ENCODE results near the gene NFE2L2.
"Not testable (repeated sequence)": the region's sequence is repeated elsewhere in the genome, so short reads cannot be mapped to it uniquely, and the experiment has no call there.

Gene NFE2L2

DNA sequence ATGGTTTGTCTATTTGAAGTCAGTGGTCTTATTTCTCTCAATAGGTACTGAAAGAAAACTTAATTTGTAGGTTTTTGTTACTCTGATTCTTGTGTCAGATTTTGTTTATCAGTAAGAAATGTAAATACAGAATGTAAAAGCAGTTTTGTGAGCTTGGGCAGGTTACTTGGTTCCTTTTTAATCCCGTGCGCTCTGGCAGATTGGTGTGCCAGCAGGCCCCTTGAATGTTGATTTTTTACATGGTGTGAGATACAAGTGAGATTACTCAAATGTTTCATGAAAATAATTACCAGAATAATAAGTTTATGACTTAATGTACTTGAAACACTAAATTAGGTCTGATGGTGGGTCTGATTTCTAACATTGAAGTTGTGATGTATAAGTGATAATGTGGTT is 38.6 kb downstream of the NFE2L2 start:
- H3K27me3 ChIP-seq (ENCODE audit: control insufficient read depth in 1 of 2, insufficient read depth in 2 of 2, low read length in 2 of 2), result no peaks in the 10 kb centered on the region
- H3K27ac ChIP-seq (ENCODE audit: low read depth, low read length), result no peak overlapping the region
- no peak overlapping the region for H3K9ac ChIP-seq (ENCODE audit: low read length)
- H3K4me1 ChIP-seq (ENCODE audit: insufficient read depth, low read length), result no peaks in the 10 kb centered on the region
- H3K9me3 ChIP-seq (ENCODE audit: low read length), result no peaks in the 10 kb centered on the region
- H3K4me3 ChIP-seq (ENCODE audit: low read depth in 1 of 2, low read length in 2 of 2), result no peak overlapping the region
- peaks cover 48% of the 10 kb centered on the region for H3K36me3 ChIP-seq (ENCODE audit: insufficient read depth, low read length)

DNA sequence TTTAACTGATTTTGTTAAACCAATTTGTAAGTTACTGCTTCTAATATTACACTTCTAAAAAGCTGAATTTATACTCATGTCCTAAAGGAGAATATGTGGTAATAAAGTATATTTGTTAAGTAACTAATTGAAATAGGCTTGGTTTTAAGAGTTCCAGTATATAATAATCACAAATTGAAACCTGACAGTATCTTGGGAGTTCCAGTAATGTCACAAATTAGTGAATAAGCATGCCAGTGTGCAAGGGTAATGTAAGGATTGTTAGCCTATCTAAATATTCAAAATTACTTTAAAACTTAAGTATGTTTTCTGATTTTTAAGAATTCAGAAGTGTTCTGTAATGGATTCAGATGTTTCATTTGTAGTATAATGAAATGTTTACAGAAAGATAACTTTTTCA is 41.1 kb downstream of the NFE2L2 start:
- H3K36me3 ChIP-seq (ENCODE audit: insufficient read depth, low read length), result peaks cover 42% of the 10 kb centered on the region
- not testable (repeated sequence) for H3K9me3 ChIP-seq (ENCODE audit: low read length); H3K4me1 ChIP-seq (ENCODE audit: insufficient read depth, low read length); H3K27ac ChIP-seq (ENCODE audit: low read depth, low read length); H3K9ac ChIP-seq (ENCODE audit: low read length); H3K4me3 ChIP-seq (ENCODE audit: low read depth in 1 of 2, low read length in 2 of 2); H3K27me3 ChIP-seq (ENCODE audit: control insufficient read depth in 1 of 2, insufficient read depth in 2 of 2, low read length in 2 of 2)

DNA sequence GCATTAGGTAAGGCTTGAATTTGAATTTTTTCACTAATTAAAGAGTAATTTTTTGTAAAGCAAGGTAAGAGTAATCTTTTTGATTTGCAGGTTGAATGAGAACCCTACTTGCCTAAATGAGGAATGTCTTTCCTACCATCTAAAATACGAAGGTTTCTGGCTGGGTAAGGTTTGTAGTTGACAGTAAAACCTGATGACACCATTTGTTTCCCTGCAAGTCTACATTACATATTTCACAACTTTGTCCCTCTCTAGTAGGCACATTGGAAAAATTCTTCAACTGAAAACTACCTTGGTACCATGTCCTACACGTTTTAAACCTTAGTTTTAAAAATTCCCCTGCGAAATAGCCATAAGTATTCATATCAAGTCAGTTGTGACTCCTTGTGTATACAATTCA is 42.6 kb downstream of the NFE2L2 start:
- H3K27ac ChIP-seq (ENCODE audit: low read depth, low read length), result no peak overlapping the region
- H3K36me3 ChIP-seq (ENCODE audit: insufficient read depth, low read length), result peaks cover 54% of the 10 kb centered on the region
- peaks cover 10% of the 10 kb centered on the region for H3K4me1 ChIP-seq (ENCODE audit: insufficient read depth, low read length)
- H3K4me3 ChIP-seq (ENCODE audit: low read depth in 1 of 2, low read length in 2 of 2), result no peak overlapping the region
- no peaks in the 10 kb centered on the region for H3K9me3 ChIP-seq (ENCODE audit: low read length)
- H3K9ac ChIP-seq (ENCODE audit: low read length), result no peak overlapping the region
- H3K27me3 ChIP-seq (ENCODE audit: control insufficient read depth in 1 of 2, insufficient read depth in 2 of 2, low read length in 2 of 2), result no peaks in the 10 kb centered on the region

DNA sequence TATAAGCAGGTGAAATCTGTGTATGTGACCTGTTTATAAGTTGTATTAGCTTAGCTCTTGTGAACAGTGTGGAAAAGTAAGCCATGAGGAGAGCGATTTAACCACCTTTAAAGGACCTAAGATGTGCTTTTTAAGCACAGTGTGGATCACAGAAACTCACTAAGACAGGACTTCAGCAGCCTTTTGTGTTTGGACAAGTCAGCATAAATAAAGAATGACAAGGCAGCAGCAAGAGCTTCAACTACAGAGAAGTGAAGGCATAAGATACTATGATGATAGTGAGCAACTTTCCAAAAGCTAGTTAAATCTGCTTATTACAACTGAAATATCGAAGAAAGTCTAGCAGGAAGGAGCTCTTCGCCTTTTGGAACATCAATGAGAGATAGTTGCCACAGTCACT is 43.0 kb downstream of the NFE2L2 start:
- H3K9ac ChIP-seq (ENCODE audit: low read length), result no peak overlapping the region
- peaks cover 12% of the 10 kb centered on the region for H3K4me1 ChIP-seq (ENCODE audit: insufficient read depth, low read length)
- peaks cover 58% of the 10 kb centered on the region for H3K36me3 ChIP-seq (ENCODE audit: insufficient read depth, low read length)
- no peaks in the 10 kb centered on the region for H3K27me3 ChIP-seq (ENCODE audit: control insufficient read depth in 1 of 2, insufficient read depth in 2 of 2, low read length in 2 of 2)
- H3K27ac ChIP-seq (ENCODE audit: low read depth, low read length), result no peak overlapping the region
- H3K4me3 ChIP-seq (ENCODE audit: low read depth in 1 of 2, low read length in 2 of 2), result no peak overlapping the region
- no peaks in the 10 kb centered on the region for H3K9me3 ChIP-seq (ENCODE audit: low read length)

DNA sequence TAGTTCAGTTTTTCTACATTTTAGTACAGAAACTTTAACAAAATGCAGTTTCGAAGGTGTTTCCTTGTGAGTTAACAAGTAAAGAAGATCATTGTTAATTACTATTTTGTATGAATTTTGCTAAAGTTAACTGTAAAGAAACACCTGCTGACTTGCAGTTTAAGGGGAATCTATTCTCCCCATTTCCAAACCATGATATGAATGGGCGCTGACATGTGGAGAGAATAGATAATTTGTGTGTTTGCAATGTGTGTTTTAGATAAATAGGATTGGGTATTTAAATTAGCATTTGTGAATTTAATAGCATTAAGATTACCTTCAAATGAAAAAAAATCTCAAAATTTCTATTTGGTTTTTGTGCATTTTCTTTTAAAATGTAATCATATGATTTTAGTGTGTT is 44.7 kb downstream of the NFE2L2 start:
- H3K4me3 ChIP-seq (ENCODE audit: low read depth in 1 of 2, low read length in 2 of 2); H3K9ac ChIP-seq (ENCODE audit: low read length); H3K27me3 ChIP-seq (ENCODE audit: control insufficient read depth in 1 of 2, insufficient read depth in 2 of 2, low read length in 2 of 2); H3K27ac ChIP-seq (ENCODE audit: low read depth, low read length); H3K9me3 ChIP-seq (ENCODE audit: low read length): not testable (repeated sequence)
- H3K4me1 ChIP-seq (ENCODE audit: insufficient read depth, low read length), result peaks cover 23% of the 10 kb centered on the region
- peaks cover 67% of the 10 kb centered on the region for H3K36me3 ChIP-seq (ENCODE audit: insufficient read depth, low read length)

- Histone ChIP-seq H3K9me3 (ENCODE audit: low read length) (no peaks in the 10 kb centered on the region), H3K4me3 (ENCODE audit: low read depth in 1 of 2, low read length in 2 of 2) (no peak overlapping the region), H3K27me3 (ENCODE audit: control insufficient read depth in 1 of 2, insufficient read depth in 2 of 2, low read length in 2 of 2) (no peaks in the 10 kb centered on the region), H3K27ac (ENCODE audit: low read depth, low read length) (no peak overlapping the region), H3K4me1 (ENCODE audit: insufficient read depth, low read length) (peaks cover 32% of the 10 kb centered on the region), H3K9ac (ENCODE audit: low read length) (no peak overlapping the region), H3K36me3 (ENCODE audit: insufficient read depth, low read length) (peaks cover 66% of the 10 kb centered on the region)
Observed at GRCh38 chr2:177217247-177217843, 47.2 kb downstream of the NFE2L2 start.

- H3K36me3 ChIP-seq (ENCODE audit: insufficient read depth, low read length), result peaks cover 34% of the 10 kb centered on the region
- H3K27me3 ChIP-seq (ENCODE audit: control insufficient read depth in 1 of 2, insufficient read depth in 2 of 2, low read length in 2 of 2), result no peaks in the 10 kb centered on the region
- H3K4me1 ChIP-seq (ENCODE audit: insufficient read depth, low read length), result peaks cover 35% of the 10 kb centered on the region
- peak overlapping the region; percentile 89 for H3K9ac ChIP-seq (ENCODE audit: low read length)
- no peaks in the 10 kb centered on the region for H3K9me3 ChIP-seq (ENCODE audit: low read length)
- peak overlapping the region; percentile 82 to 98 for H3K4me3 ChIP-seq (ENCODE audit: low read depth in 1 of 2, low read length in 2 of 2)
- H3K27ac ChIP-seq (ENCODE audit: low read depth, low read length), result peak overlapping the region; percentile 84
Observed at GRCh38 chr2:177212891-177213856, 51.4 kb downstream of the NFE2L2 start.

DNA sequence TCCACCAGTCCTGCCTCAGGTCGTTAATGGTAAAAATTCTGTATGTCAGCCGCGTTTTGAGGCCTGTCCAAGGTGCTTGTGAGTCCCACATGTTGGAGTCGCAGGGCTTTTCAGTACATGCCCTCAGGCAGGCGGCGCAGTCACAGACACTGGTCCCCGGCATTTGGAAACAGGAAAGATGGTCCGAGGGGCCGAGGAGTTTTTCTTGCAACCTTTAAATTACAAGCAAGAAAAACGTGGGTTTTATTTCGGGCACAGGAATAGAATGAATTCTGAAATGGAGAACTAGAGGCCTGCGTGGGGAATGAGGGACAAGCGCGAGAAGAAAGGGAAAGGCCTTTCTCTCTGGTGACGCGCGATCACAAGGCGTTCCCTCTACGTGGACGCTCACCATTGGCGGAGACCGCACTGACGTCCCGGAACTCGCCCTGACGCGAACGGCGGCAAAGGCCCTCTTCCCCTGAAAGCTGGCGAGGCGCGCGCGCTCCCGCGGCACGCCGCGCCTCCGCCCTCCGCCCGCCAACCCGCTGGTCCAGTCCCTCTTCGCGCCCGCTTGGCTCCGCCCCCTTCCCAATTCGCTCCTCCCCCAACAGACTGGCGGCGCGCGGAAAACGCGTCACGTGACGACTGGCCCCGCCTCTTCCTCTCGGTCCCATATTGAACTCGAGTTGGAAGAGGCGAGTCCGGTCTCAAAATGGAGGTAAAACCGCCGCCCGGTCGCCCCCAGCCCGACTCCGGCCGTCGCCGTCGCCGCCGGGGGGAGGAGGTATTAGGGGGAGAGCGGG is 52.2 kb downstream of the NFE2L2 start, which contains the start of gene HNRNPA3:
HNRNPA3 (plus strand) TSS at position 689 of the 785 bp plus-strand sequence; CDS start at position 695, 6 bp downstream.
- peaks cover 35% of the 10 kb centered on the region for H3K4me1 ChIP-seq (ENCODE audit: insufficient read depth, low read length)
- peak within 1 kb of the TSS; percentile 97 for H3K9ac ChIP-seq (ENCODE audit: low read length)
- H3K27ac ChIP-seq (ENCODE audit: low read depth, low read length), result peak within 1 kb of the TSS; percentile 95
- no peaks in the 10 kb centered on the region for H3K9me3 ChIP-seq (ENCODE audit: low read length)
- H3K36me3 ChIP-seq (ENCODE audit: insufficient read depth, low read length), result peaks cover 26% of the 10 kb centered on the region
- H3K4me3 ChIP-seq (ENCODE audit: low read depth in 1 of 2, low read length in 2 of 2), result peak within 1 kb of the TSS; percentile 82 to 98
- H3K27me3 ChIP-seq (ENCODE audit: control insufficient read depth in 1 of 2, insufficient read depth in 2 of 2, low read length in 2 of 2), result no peaks in the 10 kb centered on the region

- peaks cover 34% of the 10 kb centered on the region for H3K4me1 ChIP-seq (ENCODE audit: insufficient read depth, low read length)
- peak overlapping the region; percentile 95 for H3K27ac ChIP-seq (ENCODE audit: low read depth, low read length)
- peak overlapping the region; percentile 44 to 77 for H3K4me3 ChIP-seq (ENCODE audit: low read depth in 1 of 2, low read length in 2 of 2)
- H3K36me3 ChIP-seq (ENCODE audit: insufficient read depth, low read length), result peaks cover 19% of the 10 kb centered on the region
- no peaks in the 10 kb centered on the region for H3K9me3 ChIP-seq (ENCODE audit: low read length)
- H3K27me3 ChIP-seq (ENCODE audit: control insufficient read depth in 1 of 2, insufficient read depth in 2 of 2, low read length in 2 of 2), result no peaks in the 10 kb centered on the region
- H3K9ac ChIP-seq (ENCODE audit: low read length), result peak overlapping the region; percentile 97
Observed at GRCh38 chr2:177211576-177212105, 52.9 kb downstream of the NFE2L2 start.

GRCh38 chr2:177211169-177211568 is 53.4 kb downstream of the NFE2L2 start:
- Histone ChIP-seq H3K36me3 (ENCODE audit: insufficient read depth, low read length) (peaks cover 14% of the 10 kb centered on the region), H3K9me3 (ENCODE audit: low read length) (no peaks in the 10 kb centered on the region), H3K9ac (ENCODE audit: low read length) (peak overlapping the region; percentile 97), H3K27ac (ENCODE audit: low read depth, low read length) (peak overlapping the region; percentile 95), H3K27me3 (ENCODE audit: control insufficient read depth in 1 of 2, insufficient read depth in 2 of 2, low read length in 2 of 2) (no peaks in the 10 kb centered on the region), H3K4me3 (ENCODE audit: low read depth in 1 of 2, low read length in 2 of 2) (peak overlapping the region; percentile 44 to 77), H3K4me1 (ENCODE audit: insufficient read depth, low read length) (peaks cover 32% of the 10 kb centered on the region)

DNA sequence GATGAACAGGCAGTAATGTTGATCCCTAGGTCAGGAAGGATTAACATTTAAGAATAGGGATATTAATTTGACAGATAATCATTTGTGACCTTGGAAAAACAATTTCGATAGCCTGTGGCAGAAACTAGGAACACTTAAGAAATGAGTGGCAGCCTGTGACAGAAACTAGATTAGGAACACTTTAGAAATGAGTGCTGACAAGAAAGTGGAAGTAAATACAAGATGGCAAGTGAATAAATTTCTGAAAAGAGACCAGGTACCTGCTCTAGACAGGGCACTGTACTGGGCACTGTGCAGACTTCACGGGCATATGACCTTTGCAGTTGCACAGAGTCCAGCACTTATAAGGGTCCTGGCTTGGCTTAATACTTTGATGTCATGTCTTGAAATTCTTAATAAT is 57.4 kb downstream of the NFE2L2 start:
- Histone ChIP-seq H3K9me3 (ENCODE audit: low read length) (no peaks in the 10 kb centered on the region), H3K27ac (ENCODE audit: low read depth, low read length) (no peak overlapping the region), H3K4me3 (ENCODE audit: low read depth in 1 of 2, low read length in 2 of 2) (no peak overlapping the region), H3K27me3 (ENCODE audit: control insufficient read depth in 1 of 2, insufficient read depth in 2 of 2, low read length in 2 of 2) (no peaks in the 10 kb centered on the region), H3K36me3 (ENCODE audit: insufficient read depth, low read length) (no peaks in the 10 kb centered on the region), H3K9ac (ENCODE audit: low read length) (no peak overlapping the region), H3K4me1 (ENCODE audit: insufficient read depth, low read length) (peaks cover 16% of the 10 kb centered on the region)

All from muscle layer of colon (tissue), 2 donors.